HG03457 (cell line): ENCODE data around the gene CACNB4.
A peak's percentile ranks its signal among the peaks of the same experiment; 100 is the strongest.
"Not testable (repeated sequence)": the region's sequence is repeated elsewhere in the genome, so short reads cannot be mapped to it uniquely, and the experiment has no call there.

Source experiments
- ATAC-seq: cut with Tn5 transposase; IDR thresholded peaks from one replicate; pipeline ENCODE4 v1.9.1; 2021; ENCODE audit warnings: moderate number of reproducible peaks; ENCODE audit not compliant: unreplicated experiment

The CACNB4 gene

GRCh38 chr2:151907286-151908203 is 191.3 kb downstream of the CACNB4 start:
- no peak for ATAC-seq

GRCh38 chr2:151906633-151906998 is 192.2 kb downstream of the CACNB4 start:
- no peak for ATAC-seq

- ATAC-seq, result no peak
Observed at GRCh38 chr2:151905963-151906632, 192.7 kb downstream of the CACNB4 start.

- no peak for ATAC-seq
Observed at GRCh38 chr2:151904807-151905206, 194.0 kb downstream of the CACNB4 start.

GRCh38 chr2:151904021-151904420 is 194.8 kb downstream of the CACNB4 start:
- no peak for ATAC-seq

- ATAC-seq, result no peak
Observed at GRCh38 chr2:151902829-151903228, 196.0 kb downstream of the CACNB4 start.

GRCh38 chr2:151900331-151900730 is 198.5 kb downstream of the CACNB4 start:
- ATAC-seq, result no peak

- no peak for ATAC-seq
Observed at GRCh38 chr2:151899156-151899555, 199.7 kb downstream of the CACNB4 start.

GRCh38 chr2:151891566-151892194 is 207.2 kb downstream of the CACNB4 start:
- no peak for ATAC-seq

- no peak for ATAC-seq
Observed at GRCh38 chr2:151887164-151887563, 211.7 kb downstream of the CACNB4 start.

GRCh38 chr2:151886241-151886640 is 212.6 kb downstream of the CACNB4 start:
- ATAC-seq, result no peak

GRCh38 chr2:151882786-151883445 is 215.9 kb downstream of the CACNB4 start:
- no peak for ATAC-seq

GRCh38 chr2:151881342-151881741 is 217.5 kb downstream of the CACNB4 start:
- ATAC-seq, result no peak

- ATAC-seq, result no peak
Observed at GRCh38 chr2:151880586-151880985, 218.3 kb downstream of the CACNB4 start.

- ATAC-seq, result no peak
Observed at GRCh38 chr2:151878655-151879563, 219.9 kb downstream of the CACNB4 start.

GRCh38 chr2:151878204-151878603 is 220.6 kb downstream of the CACNB4 start:
- no peak for ATAC-seq

- ATAC-seq, result not testable (repeated sequence)
Observed at GRCh38 chr2:151875631-151876030, 223.2 kb downstream of the CACNB4 start.

GRCh38 chr2:151872463-151872862 is 226.4 kb downstream of the CACNB4 start:
- no peak for ATAC-seq

GRCh38 chr2:151869291-151869690 is 229.6 kb downstream of the CACNB4 start:
- no peak for ATAC-seq

- peak; percentile 97 for ATAC-seq
Observed at GRCh38 chr2:151862700-151863099, 236.1 kb downstream of the CACNB4 start.
